ENCODE results near the gene NBDY. TPM values are rescaled to one million over a fixed set of nuclear protein-coding genes. Genes with fewer than 3 reads are reported as not detected.
"Not testable (repeated sequence)": the region's sequence is repeated elsewhere in the genome, so short reads cannot be mapped to it uniquely, and the experiment has no call there.

NBDY gene
- total RNA-seq, 1 experiment from 2014 or later = 8.3 TPM

DNA sequence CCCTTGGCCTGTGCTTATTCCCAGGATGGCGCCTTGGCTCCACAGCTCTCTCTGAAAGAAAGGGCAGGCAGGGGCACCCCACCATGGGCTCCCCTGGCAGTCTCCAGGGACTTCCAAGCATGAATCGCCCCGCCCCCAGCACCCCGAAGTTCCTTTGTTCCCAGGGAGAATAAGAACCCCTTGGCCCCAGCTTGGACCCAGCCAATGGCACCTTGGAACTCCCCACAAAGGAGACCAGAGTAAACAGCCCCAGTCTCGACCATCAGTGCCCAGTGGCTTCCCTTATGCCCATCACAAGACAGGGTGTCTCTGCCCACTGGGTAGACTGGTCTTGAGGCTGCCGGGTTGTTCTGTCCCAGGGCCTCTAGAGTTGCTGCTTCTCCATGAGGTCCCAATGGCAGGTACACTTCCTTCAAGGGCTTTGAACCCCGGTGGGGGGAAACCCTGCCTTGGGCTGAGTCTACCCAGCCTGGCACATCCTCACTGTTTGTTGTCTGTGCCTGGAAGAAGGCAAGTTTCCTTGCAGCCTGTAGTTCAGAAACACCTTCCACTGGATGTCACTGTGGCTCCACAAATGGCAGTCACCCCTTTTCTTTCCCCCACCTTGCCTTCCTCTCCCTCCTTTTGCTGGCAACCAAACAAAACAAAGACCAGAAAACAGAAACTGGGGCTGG is 30.8 kb downstream of the NBDY start:
- no peak overlapping the region for H3K4me3 ChIP-seq
- no peak overlapping the region for H3K27ac ChIP-seq
- H3K9me3 ChIP-seq (replicated peaks) = no peaks in the 10 kb centered on the region
- H3K36me3 ChIP-seq = no peaks in the 10 kb centered on the region
- H3K27me3 ChIP-seq (replicated peaks) = no peaks in the 10 kb centered on the region
- H3K4me1 ChIP-seq (replicated peaks) = no peaks in the 10 kb centered on the region
- no peak for DNase-seq (ENCODE audit: low read depth in 1 of 2, low spot score in 2 of 2)

DNA sequence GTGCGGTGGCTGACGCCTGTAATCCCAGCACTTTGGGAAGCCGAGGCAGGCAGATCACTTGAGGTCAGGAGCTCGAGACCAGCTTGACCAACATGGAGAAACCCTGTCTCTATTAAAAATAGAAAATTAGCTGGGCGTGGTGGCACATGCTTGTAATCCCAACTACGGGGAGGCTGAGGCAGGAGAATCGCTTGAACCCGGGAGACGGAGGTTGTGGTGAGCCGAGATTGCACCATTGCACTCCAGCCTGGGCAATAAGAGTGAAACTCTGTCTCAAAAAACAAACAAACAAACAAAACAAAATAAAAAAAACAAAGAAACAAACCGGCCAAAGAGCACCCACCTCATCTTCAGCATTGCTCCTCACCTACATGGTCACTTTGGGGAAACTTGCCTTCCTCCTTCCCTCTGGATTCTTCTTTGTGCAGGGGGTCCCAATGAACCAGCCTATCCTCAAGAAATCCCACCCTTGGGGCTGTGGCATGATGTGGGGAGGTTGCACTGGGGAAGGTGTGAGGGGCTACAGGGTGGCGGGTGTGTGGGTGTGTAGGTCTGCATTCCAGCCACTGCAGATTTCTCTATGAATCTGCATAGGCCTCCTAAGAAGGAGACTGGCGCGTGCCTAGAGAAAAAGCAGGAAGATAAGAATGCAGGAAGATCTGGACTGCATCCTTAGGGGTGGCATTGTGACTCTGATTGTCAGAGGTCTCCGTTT is 31.5 kb downstream of the NBDY start:
- not testable (repeated sequence) for H3K27ac ChIP-seq; DNase-seq (ENCODE audit: low read depth in 1 of 2, low spot score in 2 of 2); H3K9me3 ChIP-seq (replicated peaks); H3K27me3 ChIP-seq (replicated peaks); H3K36me3 ChIP-seq; H3K4me3 ChIP-seq; H3K4me1 ChIP-seq (replicated peaks)

DNA sequence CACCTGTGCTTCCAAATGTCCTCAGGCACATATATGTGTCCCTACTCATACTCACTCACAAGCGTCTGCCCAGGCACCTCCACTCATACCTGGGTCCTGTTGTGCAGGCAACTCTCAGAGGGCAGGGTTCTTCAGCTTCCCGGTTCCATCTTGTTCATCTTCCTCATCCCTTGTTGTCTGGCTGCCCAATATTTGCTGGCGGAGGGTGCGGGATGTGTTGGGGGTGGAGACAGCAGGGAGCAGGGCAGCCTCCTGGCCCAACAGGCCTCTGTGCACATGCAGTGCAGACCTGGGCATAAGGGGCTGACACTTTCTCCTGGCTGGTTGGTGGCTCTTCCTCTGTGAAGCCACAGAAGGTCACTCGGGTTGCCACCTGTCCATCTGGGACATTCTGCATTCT is 32.1 kb downstream of the NBDY start:
- H3K4me3 ChIP-seq = no peak overlapping the region
- no peak overlapping the region for H3K27ac ChIP-seq
- no peaks in the 10 kb centered on the region for H3K9me3 ChIP-seq (replicated peaks)
- no peaks in the 10 kb centered on the region for H3K27me3 ChIP-seq (replicated peaks)
- no peaks in the 10 kb centered on the region for H3K4me1 ChIP-seq (replicated peaks)
- DNase-seq (ENCODE audit: low read depth in 1 of 2, low spot score in 2 of 2) = no peak
- no peaks in the 10 kb centered on the region for H3K36me3 ChIP-seq

- Histone ChIP-seq H3K27me3 (replicated peaks) (no peaks in the 10 kb centered on the region), H3K4me1 (replicated peaks) (no peaks in the 10 kb centered on the region), H3K36me3 (no peaks in the 10 kb centered on the region), H3K27ac (no peak overlapping the region), H3K9me3 (replicated peaks) (no peaks in the 10 kb centered on the region), H3K4me3 (no peak overlapping the region)
- DNase-seq (ENCODE audit: low read depth in 1 of 2, low spot score in 2 of 2) = no peak
These were observed 33.2 kb downstream of the NBDY start for GRCh38 chrX:56762220-56762619.

GRCh38 chrX:56762707-56763555 is 33.9 kb downstream of the NBDY start:
- Histone ChIP-seq H3K36me3 (no peaks in the 10 kb centered on the region), H3K4me1 (replicated peaks) (no peaks in the 10 kb centered on the region), H3K27ac (no peak overlapping the region), H3K9me3 (replicated peaks) (no peaks in the 10 kb centered on the region), H3K27me3 (replicated peaks) (no peaks in the 10 kb centered on the region), H3K4me3 (no peak overlapping the region)
- no peak for DNase-seq (ENCODE audit: low read depth in 1 of 2, low spot score in 2 of 2)

- H3K27ac ChIP-seq = no peak overlapping the region
- H3K4me1 ChIP-seq (replicated peaks) = no peaks in the 10 kb centered on the region
- no peaks in the 10 kb centered on the region for H3K36me3 ChIP-seq
- H3K9me3 ChIP-seq (replicated peaks) = no peaks in the 10 kb centered on the region
- no peak overlapping the region for H3K4me3 ChIP-seq
- no peak for DNase-seq (ENCODE audit: low read depth in 1 of 2, low spot score in 2 of 2)
- no peaks in the 10 kb centered on the region for H3K27me3 ChIP-seq (replicated peaks)
These were observed 34.6 kb downstream of the NBDY start for GRCh38 chrX:56763556-56764152.

DNA sequence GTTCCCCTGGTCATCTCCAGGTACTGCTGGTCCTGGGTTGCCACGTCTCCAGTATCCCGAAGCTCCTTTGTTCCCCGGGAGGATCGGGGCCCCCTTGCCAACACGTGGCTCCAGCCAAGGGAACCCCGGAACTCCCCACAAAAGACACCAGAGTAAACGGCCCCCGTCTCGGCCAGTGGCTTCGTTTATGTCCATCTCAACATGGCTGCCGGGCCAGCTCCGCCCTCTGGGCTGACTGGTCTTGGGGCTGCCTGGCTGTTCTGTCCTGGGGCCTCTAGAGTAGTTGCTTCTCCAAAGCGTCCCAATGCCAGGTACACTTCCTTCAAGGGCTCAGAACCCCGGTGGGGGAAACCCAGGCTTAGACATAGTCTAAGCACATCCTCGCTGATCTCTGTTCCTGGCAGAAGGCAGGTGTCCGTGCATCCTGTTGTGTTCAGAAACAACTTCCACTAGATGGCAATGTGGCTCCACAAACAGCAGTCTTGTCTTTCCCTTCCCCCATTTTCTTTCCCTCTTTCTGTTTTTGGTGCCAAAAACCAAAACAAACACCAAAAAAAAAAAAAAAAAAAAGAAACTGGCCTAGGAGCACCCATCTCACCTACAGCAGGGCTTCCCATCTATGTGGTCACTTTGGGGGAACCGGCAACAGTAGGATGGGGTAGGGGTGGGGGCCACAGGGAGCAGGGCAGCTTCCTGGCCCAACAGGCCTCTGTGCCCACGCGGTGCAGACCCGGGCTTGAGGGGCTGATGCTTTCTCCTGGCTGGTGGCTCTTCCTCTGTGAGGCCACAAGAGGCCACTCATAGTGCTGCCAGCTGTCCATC is 35.3 kb downstream of the NBDY start:
- no peaks in the 10 kb centered on the region for H3K9me3 ChIP-seq (replicated peaks)
- H3K36me3 ChIP-seq = no peaks in the 10 kb centered on the region
- no peaks in the 10 kb centered on the region for H3K27me3 ChIP-seq (replicated peaks)
- no peak overlapping the region for H3K27ac ChIP-seq
- no peak overlapping the region for H3K4me3 ChIP-seq
- no peaks in the 10 kb centered on the region for H3K4me1 ChIP-seq (replicated peaks)
- peak in 1 of 2 experiments; percentile 17 for DNase-seq (ENCODE audit: low read depth in 1 of 2, low spot score in 2 of 2)

DNA sequence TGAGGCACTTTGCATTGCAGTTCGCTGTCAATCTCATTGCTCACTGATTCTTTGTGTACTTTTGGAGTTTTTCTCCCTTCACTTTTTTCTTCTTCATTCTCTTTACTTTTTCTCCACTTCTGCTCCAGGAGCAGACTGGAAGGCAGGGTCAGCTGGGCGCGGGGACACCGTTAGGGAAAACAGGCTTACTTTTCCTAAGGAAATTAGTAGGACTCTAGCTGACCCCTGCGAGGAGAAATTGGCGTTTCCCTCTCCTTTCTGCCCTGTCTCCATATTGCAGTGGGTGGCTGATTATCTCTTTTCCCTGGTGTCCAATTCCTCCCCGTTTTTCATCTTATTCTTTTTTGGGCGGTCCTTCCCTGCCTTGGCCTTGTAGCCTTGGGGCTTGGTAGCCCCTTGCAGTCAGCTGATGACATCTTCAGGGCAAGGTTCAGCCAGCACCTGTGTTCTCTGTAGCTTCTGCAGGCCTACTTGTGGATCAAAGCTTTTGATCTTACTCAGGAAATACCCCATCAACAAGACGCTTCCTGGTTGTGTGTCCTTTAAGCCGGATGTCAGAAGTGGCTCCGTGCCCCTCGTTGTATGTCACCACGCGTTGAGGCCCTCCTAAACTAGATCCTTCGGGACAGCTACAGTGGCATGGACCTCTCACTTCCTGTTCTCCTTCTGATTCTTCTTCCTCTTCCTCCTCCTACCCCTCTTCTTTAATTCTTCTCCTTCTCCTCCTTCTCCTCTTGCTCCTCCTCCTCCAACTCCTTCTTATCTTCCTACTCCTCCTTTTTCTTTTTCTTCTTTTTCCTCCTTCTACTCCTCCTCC is 36.1 kb downstream of the NBDY start:
- Histone ChIP-seq H3K27ac (no peak overlapping the region), H3K4me3 (no peak overlapping the region), H3K36me3 (no peaks in the 10 kb centered on the region), H3K4me1 (replicated peaks) (no peaks in the 10 kb centered on the region), H3K9me3 (replicated peaks) (no peaks in the 10 kb centered on the region), H3K27me3 (replicated peaks) (no peaks in the 10 kb centered on the region)
- no peak for DNase-seq (ENCODE audit: low read depth in 1 of 2, low spot score in 2 of 2)

GRCh38 chrX:56765811-56766553 is 36.9 kb downstream of the NBDY start:
- H3K27ac ChIP-seq = no peak overlapping the region
- no peak overlapping the region for H3K4me3 ChIP-seq
- no peaks in the 10 kb centered on the region for H3K36me3 ChIP-seq
- H3K9me3 ChIP-seq (replicated peaks) = no peaks in the 10 kb centered on the region
- no peaks in the 10 kb centered on the region for H3K4me1 ChIP-seq (replicated peaks)
- DNase-seq (ENCODE audit: low read depth in 1 of 2, low spot score in 2 of 2) = no peak
- no peaks in the 10 kb centered on the region for H3K27me3 ChIP-seq (replicated peaks)

- Histone ChIP-seq H3K4me1 (replicated peaks) (no peaks in the 10 kb centered on the region), H3K36me3 (no peaks in the 10 kb centered on the region), H3K4me3 (no peak overlapping the region), H3K27ac (no peak overlapping the region), H3K9me3 (replicated peaks) (no peaks in the 10 kb centered on the region), H3K27me3 (replicated peaks) (no peaks in the 10 kb centered on the region)
- no peak for DNase-seq (ENCODE audit: low read depth in 1 of 2, low spot score in 2 of 2)
These were observed 37.7 kb downstream of the NBDY start for GRCh38 chrX:56766554-56767347.

DNA sequence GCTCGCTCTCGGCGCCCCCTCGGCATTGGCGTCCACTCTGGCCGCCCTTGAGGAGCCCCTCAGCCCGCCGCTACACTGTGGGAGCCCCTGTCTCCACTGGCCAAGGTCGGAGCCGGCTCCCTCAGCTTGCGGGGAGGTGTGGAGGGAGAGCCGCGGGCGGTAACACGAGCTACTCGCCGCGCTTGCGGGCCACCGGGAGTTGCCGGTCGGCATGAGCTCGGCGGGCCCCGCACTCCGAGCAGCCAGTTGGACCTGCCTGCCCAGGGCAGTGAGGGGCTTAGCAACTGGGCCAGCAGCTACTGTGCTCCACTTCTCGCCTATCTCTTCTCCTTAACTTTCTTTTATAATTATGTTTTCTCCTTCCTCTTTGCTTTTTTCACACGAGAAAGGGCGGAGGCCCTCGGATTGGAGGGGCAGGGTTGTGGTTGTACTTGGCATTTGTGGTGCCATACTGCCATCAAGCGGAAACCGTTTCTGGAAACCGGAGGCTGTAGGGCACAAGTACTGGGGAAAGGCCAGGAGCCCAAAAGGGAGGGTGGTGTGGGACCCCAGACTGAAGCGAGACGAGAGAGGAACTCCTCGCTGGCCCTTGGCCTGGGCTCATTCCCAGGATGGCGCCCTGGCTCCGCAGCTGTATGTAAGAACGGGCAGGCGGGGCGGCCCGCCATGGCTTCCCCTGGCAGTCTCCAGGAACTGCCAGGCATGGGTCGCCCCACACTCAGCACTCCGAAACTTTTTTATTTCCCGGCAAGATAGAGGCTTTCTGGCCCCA is 38.5 kb downstream of the NBDY start:
- H3K27me3 ChIP-seq (replicated peaks); H3K27ac ChIP-seq; H3K36me3 ChIP-seq; H3K4me1 ChIP-seq (replicated peaks); H3K4me3 ChIP-seq; DNase-seq (ENCODE audit: low read depth in 1 of 2, low spot score in 2 of 2); H3K9me3 ChIP-seq (replicated peaks): not testable (repeated sequence)
